ENCODE data around the gene KDM1A.

The KDM1A gene

GRCh38 chr1:23118957-23119792, 99.9 kb downstream of the KDM1A start:
- H3K4me3 ChIP-seq (replicated peaks; ENCODE audit: low read depth, low read length) = no peak overlapping the region
- TF ChIP-seq CTCF (IDR thresholded peaks at IDR 0.05; ENCODE audit: low read depth, low read length, missing control alignments) = no peak
- DNase-seq (ENCODE audit: extremely low read depth, low read depth) = no peak

- no peak overlapping the region for H3K4me3 ChIP-seq (replicated peaks; ENCODE audit: low read depth, low read length)
- TF ChIP-seq CTCF (IDR thresholded peaks at IDR 0.05; ENCODE audit: low read depth, low read length, missing control alignments) = no peak
- DNase-seq (ENCODE audit: extremely low read depth, low read depth) = no peak
Observed at GRCh38 chr1:23120383-23120782, 101.1 kb downstream of the KDM1A start.

GRCh38 chr1:23122023-23122748, 102.9 kb downstream of the KDM1A start:
- no peak for TF ChIP-seq CTCF (IDR thresholded peaks at IDR 0.05; ENCODE audit: low read depth, low read length, missing control alignments)
- no peak for DNase-seq (ENCODE audit: extremely low read depth, low read depth)
- H3K4me3 ChIP-seq (replicated peaks; ENCODE audit: low read depth, low read length) = no peak overlapping the region

DNA sequence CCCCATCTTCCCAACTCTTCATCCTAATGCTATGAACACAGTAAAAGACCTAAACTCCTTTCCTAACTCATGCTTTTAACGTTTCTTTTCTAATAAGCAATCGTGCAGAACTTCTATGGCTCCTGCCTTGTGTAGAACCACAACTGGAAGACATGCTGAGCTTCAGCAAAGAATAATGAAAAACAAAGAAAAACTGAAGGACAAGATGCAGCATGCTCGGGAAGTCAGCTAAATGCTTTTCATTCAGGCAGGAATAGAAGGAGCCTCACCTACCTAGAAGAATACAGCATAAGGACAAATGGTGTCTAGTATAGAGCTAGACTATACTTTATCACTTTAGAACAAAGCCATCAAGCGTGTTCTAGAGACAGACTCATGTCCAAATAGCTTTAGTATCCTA, 103.5 kb downstream of the KDM1A start:
- no peak for DNase-seq (ENCODE audit: extremely low read depth, low read depth)
- TF ChIP-seq CTCF (IDR thresholded peaks at IDR 0.05; ENCODE audit: low read depth, low read length, missing control alignments) = no peak

GRCh38 chr1:23123528-23123927, 104.3 kb downstream of the KDM1A start:
- no peak for TF ChIP-seq CTCF (IDR thresholded peaks at IDR 0.05; ENCODE audit: low read depth, low read length, missing control alignments)
- no peak overlapping the region for H3K4me3 ChIP-seq (replicated peaks; ENCODE audit: low read depth, low read length)
- no peak for DNase-seq (ENCODE audit: extremely low read depth, low read depth)

More for the DNA sequence above, 103.5 kb downstream of the KDM1A start:
- no peak overlapping the region for H3K4me3 ChIP-seq (replicated peaks; ENCODE audit: low read depth, low read length)

DNA sequence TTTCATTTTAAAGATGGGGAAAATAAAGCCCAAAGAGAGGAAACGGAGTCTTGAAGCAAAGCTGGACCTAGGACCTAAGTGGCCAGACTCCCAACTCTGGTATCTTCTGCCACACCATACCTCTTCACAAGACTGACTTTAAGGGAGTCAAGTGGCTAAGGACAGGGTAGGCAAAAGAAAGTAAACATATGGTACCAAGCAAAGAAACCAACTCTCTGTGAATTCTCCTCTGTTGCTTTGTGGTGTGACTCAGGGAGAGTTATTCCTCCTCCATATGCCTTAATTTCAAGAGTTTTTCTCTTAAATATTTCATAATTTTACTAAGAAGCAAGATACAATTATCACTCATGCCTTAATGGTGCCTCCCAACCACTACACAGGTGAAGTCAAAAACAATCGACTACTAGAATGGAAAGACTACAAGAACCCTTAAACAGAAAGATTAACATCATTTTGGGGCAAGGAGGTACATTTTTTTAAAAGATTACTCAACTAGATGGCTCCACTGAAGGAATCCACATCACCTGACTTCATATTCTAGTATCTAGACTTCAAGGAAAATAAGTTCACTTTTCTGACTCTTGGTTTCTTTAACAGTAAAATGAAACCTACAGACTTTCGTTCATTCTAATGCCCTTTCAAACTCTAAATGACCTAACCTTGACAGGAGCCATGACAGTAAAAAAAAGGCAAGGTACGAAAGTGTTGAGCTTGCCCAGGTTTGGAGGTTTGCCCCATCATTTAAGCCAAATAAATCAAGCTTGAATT, 105.2 kb downstream of the KDM1A start:
- no peak for DNase-seq (ENCODE audit: extremely low read depth, low read depth)
- no peak for TF ChIP-seq CTCF (IDR thresholded peaks at IDR 0.05; ENCODE audit: low read depth, low read length, missing control alignments)
- no peak overlapping the region for H3K4me3 ChIP-seq (replicated peaks; ENCODE audit: low read depth, low read length)

All from HFF-Myc (cell line).